Right renal pelvis (tissue), 4 donors: ENCODE measurements around the gene PAGR1. TPM values are rescaled to one million over a fixed set of nuclear protein-coding genes. Genes with fewer than 3 reads are reported as not detected.

ENCODE experiments used
- DNase-seq, 4 donors: peaks; one replicate each; pipeline ENCODE4 v3.0.0-alpha.2; 2013; ENCODE audit warnings: low read depth in 4 of 4, low spot score in 3 of 4, missing footprints in 1 of 4
- polyA plus RNA-seq, 4 donors: library from polyadenylated mRNA; unstranded; fragments of 120-200 nt; gene quantifications; one replicate each; pipeline ENCODE4 v1.2.1, GENCODE V29; 2013; ENCODE audit not compliant: insufficient read length in 4 of 4

Gene PAGR1
- polyA plus RNA-seq, 4 donors, result 33.9 to 46.9 (median 35.9) TPM

- DNase-seq, result no peak
Observed at GRCh38 chr16:29834079-29834478, 18.1 kb downstream of the PAGR1 start.

GRCh38 chr16:29835926-29836325 lies 20.0 kb downstream of the PAGR1 start:
- DNase-seq, result no peak

DNA sequence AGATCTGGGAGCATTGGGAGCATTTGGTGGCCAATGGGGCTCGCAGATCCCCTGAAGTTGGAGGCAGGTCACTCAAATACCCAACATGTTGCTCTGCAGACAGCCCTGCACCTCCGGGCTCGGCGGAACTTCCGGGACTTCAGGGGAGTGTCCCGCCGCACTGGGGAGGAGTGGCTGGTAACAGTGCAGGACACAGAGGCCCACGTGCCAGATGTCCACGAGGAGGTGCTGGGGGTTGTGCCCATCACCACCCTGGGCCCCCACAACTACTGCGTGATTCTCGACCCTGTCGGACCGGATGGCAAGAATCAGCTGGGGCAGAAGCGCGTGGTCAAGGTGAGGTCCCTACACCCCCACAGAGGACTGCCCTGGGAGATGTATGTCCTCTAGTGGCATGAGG lies 20.7 kb downstream of the PAGR1 start:
- DNase-seq, result no peak

- no peak for DNase-seq
Observed at GRCh38 chr16:29837841-29838240, 21.9 kb downstream of the PAGR1 start.

DNA sequence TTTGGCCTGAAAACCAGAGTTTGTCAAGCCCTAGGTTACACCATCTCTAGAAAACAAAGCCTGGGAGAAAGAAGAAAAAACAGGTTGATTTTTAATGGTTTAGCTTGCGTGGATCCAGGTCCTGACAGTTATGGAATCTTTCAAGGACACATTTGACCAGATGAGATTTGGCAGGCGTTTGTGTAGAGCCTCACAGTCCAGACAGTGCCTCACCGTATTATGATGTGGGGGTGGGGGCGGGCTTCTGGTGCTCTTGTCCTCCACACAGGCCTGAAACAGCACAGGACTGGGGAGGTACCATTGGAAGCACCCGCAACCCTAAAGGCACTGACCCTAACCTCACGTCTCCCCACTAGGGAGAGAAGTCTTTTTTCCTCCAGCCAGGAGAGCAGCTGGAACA lies 23.9 kb downstream of the PAGR1 start:
- DNase-seq, result no peak

GRCh38 chr16:29840240-29840639 lies 24.3 kb downstream of the PAGR1 start:
- no peak for DNase-seq

- DNase-seq, result no peak
Observed at GRCh38 chr16:29841631-29842030, 25.7 kb downstream of the PAGR1 start.

DNA sequence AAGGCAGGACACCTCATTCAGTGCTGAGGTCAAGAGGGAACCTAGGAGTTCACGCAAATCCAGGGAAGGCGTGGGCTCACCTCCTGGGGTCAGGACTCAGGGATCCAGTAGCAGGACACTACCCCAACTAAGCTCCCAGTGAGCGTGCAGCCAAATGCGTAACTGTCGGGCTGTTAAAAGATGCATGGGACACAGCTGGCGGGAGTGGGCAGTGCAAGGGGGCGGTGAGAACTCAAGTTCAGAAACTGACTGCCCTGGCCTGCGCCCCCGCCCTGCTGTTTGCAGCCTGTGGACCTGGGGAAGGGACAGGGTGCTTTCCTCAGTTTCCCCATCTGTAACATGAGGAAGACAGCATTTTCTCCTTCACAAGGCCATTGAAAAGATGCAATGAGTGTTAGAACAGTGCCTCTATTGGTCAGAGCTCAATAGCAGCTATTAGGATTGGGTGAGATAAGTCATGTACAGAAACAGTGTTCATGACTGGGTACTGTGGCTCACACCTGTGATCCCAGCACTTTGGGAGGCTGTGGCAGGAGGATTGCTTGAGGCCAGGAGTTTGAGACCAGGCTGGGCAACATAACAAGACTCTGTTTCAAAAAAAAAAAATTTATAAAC lies 26.9 kb downstream of the PAGR1 start:
- DNase-seq, result no peak

GRCh38 chr16:29843931-29844330 lies 28.0 kb downstream of the PAGR1 start:
- no peak for DNase-seq

GRCh38 chr16:29844575-29845331 lies 28.8 kb downstream of the PAGR1 start:
- no peak for DNase-seq

GRCh38 chr16:29845656-29846055 lies 29.7 kb downstream of the PAGR1 start:
- no peak for DNase-seq

DNA sequence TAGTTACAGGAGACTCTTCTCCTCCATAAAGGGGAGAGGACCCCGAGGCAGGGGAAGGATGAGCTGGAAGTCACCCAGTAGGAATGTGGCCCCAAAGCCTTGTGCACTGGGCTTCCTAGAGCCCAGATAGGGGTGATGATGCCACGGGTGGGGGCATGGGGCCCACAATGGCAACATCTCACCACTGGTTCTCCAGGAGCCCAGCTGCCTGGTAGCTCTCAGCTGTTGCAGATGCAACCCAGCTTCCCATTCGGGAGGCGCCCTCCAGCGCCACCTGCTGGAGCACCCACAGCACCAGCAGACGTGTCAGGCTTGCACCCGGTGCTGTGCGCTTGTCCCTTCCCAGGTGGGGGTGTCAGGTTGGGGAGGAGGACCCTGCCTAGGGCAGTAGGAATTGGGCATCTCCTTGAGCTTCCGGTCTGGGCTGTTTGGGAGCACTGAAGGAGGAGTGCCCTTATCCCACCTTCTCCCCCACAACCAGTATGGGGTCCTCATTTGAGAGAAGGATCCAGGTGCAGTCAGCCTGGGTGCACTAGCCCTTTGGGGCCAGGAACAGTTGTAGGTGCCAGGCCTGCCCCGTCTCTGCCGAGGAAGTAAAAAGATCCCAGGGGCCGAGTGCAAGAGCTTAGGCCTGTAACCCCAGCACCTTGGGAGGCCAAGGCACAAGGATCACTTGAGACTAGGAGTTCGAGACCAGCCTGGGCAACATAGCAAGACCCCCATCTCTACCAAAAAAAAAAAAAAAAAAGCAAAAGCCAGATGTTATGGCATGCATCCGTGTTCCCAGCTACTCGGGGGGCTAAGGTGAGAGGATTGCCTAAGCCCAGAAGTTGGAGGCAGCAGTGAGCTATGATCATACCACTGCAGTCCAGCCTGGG lies 32.7 kb downstream of the PAGR1 start:
- no peak for DNase-seq

GRCh38 chr16:29849505-29849904 lies 33.6 kb downstream of the PAGR1 start:
- DNase-seq, result peak in 2 of 4 donors; percentile 10 to 19

- no peak for DNase-seq
Observed at GRCh38 chr16:29850998-29851397, 35.0 kb downstream of the PAGR1 start.

GRCh38 chr16:29852654-29853053 lies 36.7 kb downstream of the PAGR1 start:
- DNase-seq, result peak in 2 of 4 donors; percentile 8 to 12

GRCh38 chr16:29854520-29855100 lies 38.7 kb downstream of the PAGR1 start:
- DNase-seq, result no peak

- DNase-seq, result no peak
Observed at GRCh38 chr16:29857133-29857760, 41.3 kb downstream of the PAGR1 start.

- no peak for DNase-seq
Observed at GRCh38 chr16:29858149-29858849, 42.3 kb downstream of the PAGR1 start.

- DNase-seq, result no peak
Observed at GRCh38 chr16:29858974-29859373, 43.0 kb downstream of the PAGR1 start.

DNA sequence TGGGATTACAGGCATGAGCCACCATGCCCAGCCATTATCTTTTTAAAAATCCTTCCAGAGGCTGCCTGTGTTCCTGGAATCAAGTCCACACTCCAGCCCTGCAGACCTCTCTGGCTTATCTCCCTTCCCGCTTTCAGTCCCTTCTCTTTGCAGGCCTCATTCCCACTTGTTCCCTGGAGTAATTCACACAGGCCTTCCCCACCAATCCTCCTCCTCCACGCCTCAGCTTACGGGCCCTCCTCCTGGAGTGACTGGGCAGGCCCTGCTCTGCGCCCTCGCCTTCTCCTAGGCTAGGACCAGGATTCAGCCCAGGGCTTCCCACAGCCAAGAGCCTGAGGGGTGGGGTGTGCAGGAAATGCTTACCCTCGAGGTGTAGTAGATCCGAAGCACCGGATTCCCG lies 44.3 kb downstream of the PAGR1 start:
- DNase-seq, result no peak
